Activated naive CD4-positive, alpha-beta T cell treated with anti-CD3 and anti-CD28 coated beads for 36 hours (primary cell): ENCODE results near the gene NIM1K. TPM values are rescaled to one million over a fixed set of nuclear protein-coding genes. Genes with fewer than 3 reads are reported as not detected.

Experiments used
- CTCF ChIA-PET: fragments of 350-600 bp; sonication (Branson Sonifier 250); formaldehyde crosslinking; loops from one replicate; lab custom pipeline; 2021; ENCODE audit warnings: antibody characterized with exemption; lab: Charles Lee
- DNase-seq: peaks from one replicate; pipeline ENCODE4 v3.0.0-alpha.2; 2020
- H3K27ac Mint-ChIP-seq: one replicate; pipeline ENCODE4 v1.8.0; 2021; ENCODE audit warnings: mild to moderate bottlenecking, mixed read lengths
- H3K27me3 Mint-ChIP-seq: one replicate; pipeline ENCODE4 v1.8.0; 2021; ENCODE audit warnings: low read depth, mixed read lengths
- H3K36me3 Mint-ChIP-seq: one replicate; pipeline ENCODE4 v1.8.0; 2021; ENCODE audit warnings: low read depth, mixed read lengths
- H3K4me1 Mint-ChIP-seq: one replicate; pipeline ENCODE4 v1.8.0; 2021; ENCODE audit warnings: low read depth, mixed read lengths
- H3K4me3 Mint-ChIP-seq: one replicate; pipeline ENCODE4 v1.8.0; 2021; ENCODE audit warnings: mild to moderate bottlenecking, moderate library complexity, mixed read lengths
- H3K9me3 Mint-ChIP-seq: one replicate; pipeline ENCODE4 v1.8.0; 2021; ENCODE audit warnings: mixed read lengths
- intact Hi-C: fragments of 100-400 bp; cut with micrococcal nuclease; formaldehyde crosslinking; loops from one replicate; pipeline ENCODE4 v1.15.1; 2023
- total RNA-seq, 2 experiments: library from RNA; stranded (reverse); gene quantifications; one replicate each; pipeline ENCODE4 v1.2.3, GENCODE V29; 2021

Gene NIM1K
- total RNA-seq, 2 experiments from 2014 or later: 0.54 to 0.57 TPM

DNA sequence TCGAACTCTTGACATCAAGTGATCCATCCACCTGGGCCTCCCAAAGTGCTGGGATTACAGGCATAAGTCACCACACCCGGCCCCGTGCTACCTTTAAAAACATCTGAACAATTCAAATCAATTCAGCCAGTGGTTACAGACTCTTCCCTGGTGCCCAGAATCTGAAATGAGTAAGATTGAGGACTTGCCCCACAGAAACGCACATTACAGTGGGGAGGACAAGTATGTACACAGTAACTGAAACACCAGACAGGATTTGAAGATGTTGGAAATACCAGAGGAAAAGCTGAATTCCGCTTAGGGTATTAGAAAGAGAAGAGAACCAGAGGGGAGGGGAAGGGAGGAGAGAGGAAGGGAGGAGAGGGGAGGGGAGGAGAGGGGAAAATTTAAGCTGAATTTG, 17.8 kb downstream of the NIM1K start:
- Mint-ChIP-seq H3K4me3 (no peak overlapping the region), H3K4me1 (no peaks in the 10 kb centered on the region), H3K9me3 (no peaks in the 10 kb centered on the region), H3K36me3 (no peaks in the 10 kb centered on the region), H3K27ac (no peak overlapping the region), H3K27me3 (peaks cover 18% of the 10 kb centered on the region)
- CTCF ChIA-PET: no interaction called here
- no peak for DNase-seq
- intact Hi-C loops: no loop called here

- CTCF ChIA-PET: interaction anchor here (1.0 kb wide), 1 partner anchor 58 kb away, joined by 3 read pairs; no protein-coding TSS in a partner anchor
- Mint-ChIP-seq H3K36me3 (no peaks in the 10 kb centered on the region), H3K4me1 (no peaks in the 10 kb centered on the region), H3K4me3 (no peak overlapping the region), H3K27me3 (peaks cover 18% of the 10 kb centered on the region), H3K9me3 (no peaks in the 10 kb centered on the region), H3K27ac (no peak overlapping the region)
- intact Hi-C loops: no loop called here
- DNase-seq: no peak
These were observed 18.5 kb downstream of the NIM1K start for GRCh38 chr5:43210570-43210969.

- DNase-seq: no peak
- H3K36me3 Mint-ChIP-seq: peaks cover 1% of the 10 kb centered on the region
- CTCF ChIA-PET: no interaction called here
- no peak overlapping the region for H3K4me3 Mint-ChIP-seq
- H3K27ac Mint-ChIP-seq: no peak overlapping the region
- intact Hi-C loops: no loop called here
- no peaks in the 10 kb centered on the region for H3K4me1 Mint-ChIP-seq
- peaks cover 10% of the 10 kb centered on the region for H3K27me3 Mint-ChIP-seq
- peaks cover 2% of the 10 kb centered on the region for H3K9me3 Mint-ChIP-seq
These were observed 21.9 kb downstream of the NIM1K start for GRCh38 chr5:43213951-43214350.

- H3K36me3 Mint-ChIP-seq: peaks cover 1% of the 10 kb centered on the region
- peaks cover 10% of the 10 kb centered on the region for H3K27me3 Mint-ChIP-seq
- CTCF ChIA-PET: no interaction called here
- DNase-seq: no peak
- H3K4me1 Mint-ChIP-seq: no peaks in the 10 kb centered on the region
- no peak overlapping the region for H3K4me3 Mint-ChIP-seq
- intact Hi-C loops: no loop called here
- peaks cover 2% of the 10 kb centered on the region for H3K9me3 Mint-ChIP-seq
- H3K27ac Mint-ChIP-seq: no peak overlapping the region
These were observed 23.1 kb downstream of the NIM1K start for GRCh38 chr5:43215073-43215631.

DNA sequence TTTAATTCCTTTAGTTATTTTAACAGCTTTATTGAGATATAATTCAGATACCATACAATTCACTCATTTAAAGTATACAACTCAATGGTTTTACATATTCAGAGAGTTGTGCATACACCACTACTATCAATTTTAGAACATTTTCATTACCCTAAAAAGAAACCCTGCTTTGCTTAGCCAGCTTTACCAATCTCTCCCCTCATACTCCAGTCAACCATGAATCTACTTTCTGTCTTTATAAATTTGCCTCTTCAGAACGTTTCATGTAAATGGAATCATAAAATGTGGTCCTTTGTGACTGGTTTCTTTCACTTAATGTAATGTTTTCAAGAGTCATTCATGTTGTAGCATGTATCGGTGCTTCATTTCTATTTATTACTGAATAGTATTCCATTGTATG, 24.9 kb downstream of the NIM1K start:
- H3K4me3 Mint-ChIP-seq: no peak overlapping the region
- intact Hi-C loops: no loop called here

DNA sequence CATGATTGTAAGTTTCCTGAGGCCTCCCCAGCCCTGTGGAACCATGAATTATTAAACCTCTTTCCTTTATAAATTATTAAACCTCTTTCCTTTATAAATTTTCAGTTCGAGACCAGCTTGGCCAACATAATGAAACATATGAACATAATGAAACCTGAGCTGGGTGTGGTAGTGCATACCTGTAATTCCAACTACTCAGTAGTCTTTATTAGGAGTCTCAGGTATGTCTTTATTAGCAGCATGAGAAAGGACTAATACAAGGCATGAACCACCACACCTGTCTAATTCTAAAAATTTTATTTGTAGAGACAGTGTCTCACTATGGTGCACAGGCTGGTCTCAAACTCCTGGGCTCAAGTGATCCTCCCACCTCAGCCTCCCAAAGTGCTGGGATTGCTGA, 27.1 kb downstream of the NIM1K start:
- CTCF ChIA-PET: no interaction called here

More for the DNA sequence above, 24.9 kb downstream of the NIM1K start:
- Mint-ChIP-seq H3K9me3 (peaks cover 2% of the 10 kb centered on the region), H3K36me3 (peaks cover 1% of the 10 kb centered on the region), H3K4me1 (no peaks in the 10 kb centered on the region), H3K27me3 (no peaks in the 10 kb centered on the region), H3K27ac (no peak overlapping the region)
- CTCF ChIA-PET: interaction anchor here (0.7 kb wide), 1 partner anchor 14 kb away, joined by 4 read pairs; no protein-coding TSS in a partner anchor
- no peak for DNase-seq

GRCh38 chr5:43221502-43221901, 29.5 kb downstream of the NIM1K start:
- intact Hi-C loops: no loop called here
- Mint-ChIP-seq H3K27me3 (no peaks in the 10 kb centered on the region), H3K36me3 (peaks cover 1% of the 10 kb centered on the region), H3K4me1 (no peaks in the 10 kb centered on the region), H3K9me3 (peaks cover 2% of the 10 kb centered on the region), H3K4me3 (no peak overlapping the region), H3K27ac (no peak overlapping the region)
- CTCF ChIA-PET: no interaction called here
- no peak for DNase-seq

More for the DNA sequence above, 27.1 kb downstream of the NIM1K start:
- peaks cover 1% of the 10 kb centered on the region for H3K36me3 Mint-ChIP-seq
- no peak for DNase-seq
- H3K4me3 Mint-ChIP-seq: no peak overlapping the region
- intact Hi-C loops: no loop called here
- H3K4me1 Mint-ChIP-seq: no peaks in the 10 kb centered on the region
- H3K27me3 Mint-ChIP-seq: no peaks in the 10 kb centered on the region
- peaks cover 2% of the 10 kb centered on the region for H3K9me3 Mint-ChIP-seq
- H3K27ac Mint-ChIP-seq: no peak overlapping the region

- intact Hi-C loops: loop anchor here (2.0 kb wide), 2 partner anchors 121 to 259 kb away; no protein-coding TSS in a partner anchor
- CTCF ChIA-PET: interaction anchor here (5.0 kb wide), 1 partner anchor 164 kb away, joined by 18 read pairs; no protein-coding TSS in a partner anchor
- no peaks in the 10 kb centered on the region for H3K27me3 Mint-ChIP-seq
- DNase-seq: no peak
- no peak overlapping the region for H3K4me3 Mint-ChIP-seq
- H3K27ac Mint-ChIP-seq: no peak overlapping the region
- no peaks in the 10 kb centered on the region for H3K36me3 Mint-ChIP-seq
- H3K9me3 Mint-ChIP-seq: no peaks in the 10 kb centered on the region
- H3K4me1 Mint-ChIP-seq: no peaks in the 10 kb centered on the region
These were observed 33.7 kb downstream of the NIM1K start for GRCh38 chr5:43225649-43226245.

DNA sequence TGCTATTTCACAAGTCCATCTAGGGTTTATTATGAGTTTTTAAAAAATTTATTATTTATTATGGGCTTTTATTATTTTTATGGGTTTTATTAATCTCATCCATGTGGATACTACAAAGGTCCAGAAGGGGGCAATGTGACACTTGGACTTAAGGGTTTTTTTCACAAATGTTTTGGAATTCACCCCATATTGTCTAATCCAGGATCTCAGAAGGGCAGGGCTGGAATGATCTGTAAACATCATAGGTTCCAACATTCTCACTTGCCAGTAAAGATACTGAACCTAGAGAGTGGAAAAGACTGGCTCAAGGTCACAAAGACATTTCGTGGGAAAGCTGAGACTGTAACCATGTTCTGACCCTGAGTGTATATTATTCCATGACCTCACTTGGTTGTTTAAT, 35.6 kb downstream of the NIM1K start:
- intact Hi-C loops: loop anchor here (1.0 to 2.0 kb wide), 3 partner anchors 123 to 257 kb away; no protein-coding TSS in a partner anchor
- H3K27ac Mint-ChIP-seq: no peak overlapping the region
- CTCF ChIA-PET: interaction anchor here (0.6 to 5.0 kb wide), 3 partner anchors 15 to 162 kb away, joined by 3 to 18 read pairs (median 5); no protein-coding TSS in a partner anchor
- no peaks in the 10 kb centered on the region for H3K9me3 Mint-ChIP-seq
- no peak for DNase-seq
- no peaks in the 10 kb centered on the region for H3K4me1 Mint-ChIP-seq
- no peaks in the 10 kb centered on the region for H3K36me3 Mint-ChIP-seq
- no peak overlapping the region for H3K4me3 Mint-ChIP-seq
- H3K27me3 Mint-ChIP-seq: no peaks in the 10 kb centered on the region

GRCh38 chr5:43230707-43231106, 38.7 kb downstream of the NIM1K start:
- no peak overlapping the region for H3K4me3 Mint-ChIP-seq

DNA sequence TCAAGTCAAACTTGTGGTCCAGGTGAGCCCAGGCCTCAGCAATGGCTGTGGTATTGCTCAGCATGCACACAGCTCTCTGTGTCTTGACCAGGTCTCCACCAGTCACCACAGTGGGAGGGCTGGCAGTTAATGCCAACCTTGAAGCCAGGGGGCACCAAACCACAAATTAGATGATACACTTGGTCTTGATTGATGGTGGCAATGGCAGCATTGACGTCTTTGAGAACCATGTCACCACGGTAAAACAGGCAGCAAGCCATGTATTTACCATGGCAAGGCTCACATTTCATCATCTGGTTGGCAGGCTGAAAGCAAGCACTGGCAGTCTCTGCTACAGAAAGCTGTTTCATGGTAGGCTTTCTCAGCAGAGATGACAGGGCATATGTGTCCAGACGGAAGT, 40.0 kb downstream of the NIM1K start:
- Mint-ChIP-seq H3K27me3 (no peaks in the 10 kb centered on the region), H3K4me1 (peaks cover 5% of the 10 kb centered on the region), H3K27ac (no peak overlapping the region), H3K36me3 (no peaks in the 10 kb centered on the region), H3K4me3 (no peak overlapping the region), H3K9me3 (no peaks in the 10 kb centered on the region)
- CTCF ChIA-PET: interaction anchor here (1.4 to 3.7 kb wide), 3 partner anchors 16 to 158 kb away, joined by 3 to 24 read pairs (median 4); no protein-coding TSS in a partner anchor
- intact Hi-C loops: loop anchor here (1.0 to 2.0 kb wide), 3 partner anchors 121 to 251 kb away; partner anchors contain the start of gene TMEM267
- DNase-seq: peak; percentile 67

More at GRCh38 chr5:43230707-43231106, 38.7 kb downstream of the NIM1K start:
- H3K9me3 Mint-ChIP-seq: no peaks in the 10 kb centered on the region
- H3K36me3 Mint-ChIP-seq: no peaks in the 10 kb centered on the region
- peaks cover 5% of the 10 kb centered on the region for H3K4me1 Mint-ChIP-seq
- H3K27me3 Mint-ChIP-seq: no peaks in the 10 kb centered on the region
- CTCF ChIA-PET: interaction anchor here (1.4 to 3.7 kb wide), 3 partner anchors 14 to 159 kb away, joined by 3 to 24 read pairs (median 4); no protein-coding TSS in a partner anchor
- no peak for DNase-seq
- no peak overlapping the region for H3K27ac Mint-ChIP-seq
- intact Hi-C loops: no loop called here

DNA sequence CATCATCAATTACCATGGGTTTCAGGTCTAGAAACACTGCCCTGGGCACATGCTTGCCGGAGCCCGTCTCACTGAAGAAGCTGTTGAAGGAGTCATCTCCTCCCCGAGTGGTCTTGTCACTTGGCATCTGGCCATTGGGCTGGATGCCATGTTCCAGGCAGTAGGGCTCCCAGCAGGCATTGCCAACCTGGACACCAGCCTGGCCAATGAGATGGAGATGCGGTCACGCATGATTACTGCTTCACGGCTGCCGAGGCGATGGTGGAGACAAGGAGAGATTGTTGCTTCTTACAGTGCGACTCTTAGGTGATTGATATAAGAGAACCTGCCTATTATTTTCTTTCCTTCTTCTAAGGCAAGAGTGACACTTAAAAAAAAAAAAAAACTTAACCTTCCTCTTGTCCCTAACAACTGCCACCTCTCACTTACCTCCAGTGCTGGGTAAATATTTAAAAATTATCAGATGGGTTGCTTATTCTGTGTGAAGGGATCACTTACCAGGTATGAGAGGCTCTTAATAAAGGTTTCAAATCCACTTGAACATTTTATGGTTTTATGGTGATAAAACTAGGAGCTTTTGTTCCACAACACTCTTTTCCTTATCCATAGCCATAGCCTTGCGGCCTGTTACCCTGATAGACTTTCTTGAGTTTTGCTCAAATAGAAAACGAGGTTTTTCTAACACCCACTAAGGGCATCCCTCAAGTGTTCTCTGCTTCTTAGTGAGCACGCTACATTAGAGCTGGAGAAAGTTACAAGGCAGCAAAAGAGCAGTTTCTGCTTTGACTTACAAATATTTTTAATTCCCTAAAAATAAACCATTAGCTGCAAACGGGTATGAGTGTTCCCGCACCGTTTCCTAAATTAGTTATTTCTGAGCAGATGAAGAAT, 41.2 kb downstream of the NIM1K start:
- no peaks in the 10 kb centered on the region for H3K36me3 Mint-ChIP-seq
- H3K27ac Mint-ChIP-seq: no peak overlapping the region
- no peaks in the 10 kb centered on the region for H3K9me3 Mint-ChIP-seq
- CTCF ChIA-PET: interaction anchor here (0.8 to 3.7 kb wide), 4 partner anchors 31 to 157 kb away, joined by 3 to 24 read pairs (median 3); no protein-coding TSS in a partner anchor
- intact Hi-C loops: loop anchor here (1.0 to 2.0 kb wide), 3 partner anchors 122 to 250 kb away; partner anchors contain the start of gene TMEM267
- DNase-seq: no peak
- peaks cover 5% of the 10 kb centered on the region for H3K4me1 Mint-ChIP-seq
- H3K4me3 Mint-ChIP-seq: no peak overlapping the region
- H3K27me3 Mint-ChIP-seq: no peaks in the 10 kb centered on the region
